Smooth muscle cell (in vitro differentiated cells): ENCODE measurements around the gene KCNIP1. TPM values are rescaled to one million over a fixed set of nuclear protein-coding genes. Genes with fewer than 3 reads are reported as not detected.

Source experiments
- DNase-seq: peaks from one replicate; lab custom pipeline; 2025; ENCODE audit not compliant: unreplicated experiment; lab: John Stamatoyannopoulos, UW
- H2AFZ ChIP-seq: fragments of 200-600 bp; sonication (generic); 2 replicates; pipeline ENCODE4 v1.6.0; 2016; ENCODE audit warnings: antibody characterized with exemption, low read depth, mild to moderate bottlenecking
- H3F3A ChIP-seq: fragments of 200-600 bp; sonication (generic); 2 replicates; pipeline ENCODE4 v1.6.0; 2017; ENCODE audit warnings: antibody characterized with exemption, low read depth
- H3K27ac ChIP-seq: fragments of 200-600 bp; sonication (generic); 2 replicates; pipeline ENCODE4 v1.5.1; 2016; ENCODE audit warnings: low read depth, mild to moderate bottlenecking
- H3K27me3 ChIP-seq: fragments of 200-600 bp; sonication (generic); 2 replicates; pipeline ENCODE4 v1.6.1; 2016; ENCODE audit warnings: low read depth, mild to moderate bottlenecking
- H3K36me3 ChIP-seq: fragments of 200-600 bp; sonication (generic); 2 replicates; pipeline ENCODE4 v1.5.1; 2016; ENCODE audit warnings: low read depth
- H3K4me1 ChIP-seq: fragments of 200-600 bp; sonication (generic); 2 replicates; pipeline ENCODE4 v1.5.1; 2016; ENCODE audit warnings: low read depth
- H3K4me2 ChIP-seq: fragments of 200-600 bp; sonication (generic); 2 replicates; pipeline ENCODE4 v1.6.0; 2016; ENCODE audit warnings: mild to moderate bottlenecking
- H3K4me3 ChIP-seq: fragments of 200-600 bp; sonication (generic); 2 replicates; pipeline ENCODE4 v1.5.1; 2016; ENCODE audit warnings: mild to moderate bottlenecking
- H3K79me2 ChIP-seq: fragments of 200-600 bp; sonication (generic); 2 replicates; pipeline ENCODE4 v1.6.0; 2016; ENCODE audit warnings: low read depth, mild to moderate bottlenecking
- H3K9ac ChIP-seq: fragments of 200-600 bp; sonication (generic); 2 replicates; pipeline ENCODE4 v1.6.0; 2016; ENCODE audit warnings: low read depth
- H3K9me3 ChIP-seq: fragments of 200-600 bp; sonication (generic); replicated peaks from 2 replicates; pipeline ENCODE4 v1.5.1; 2016; ENCODE audit warnings: low read depth
- H4K20me1 ChIP-seq: fragments of 200-600 bp; sonication (generic); 2 replicates; pipeline ENCODE4 v1.6.0; 2016; ENCODE audit warnings: low read depth
- CTCF ChIP-seq: fragments of 200-600 bp; sonication (generic); IDR thresholded peaks from 2 replicates; pipeline ENCODE4 v1.5.1; 2017; ENCODE audit warnings: borderline replicate concordance, mild to moderate bottlenecking, antibody characterized with exemption; ENCODE audit not compliant: insufficient read depth, poor library complexity, severe bottlenecking
- WGBS: methylation state at CpG from one replicate; pipeline ENCODE4 v1.1.7; 2016; ENCODE audit warnings: low lambda C conversion rate; 5-methylcytosine and 5-hydroxymethylcytosine counted together
- polyA plus RNA-seq: library from polyadenylated mRNA; unstranded; fragments of >200 nt; fragmentation: Nextera tagmentation; extraction: Ambion mirVana; gene quantifications from 2 replicates; pipeline ENCODE4 v1.2.1, GENCODE V29; 2016
- total RNA-seq: library from RNA; depleted of rRNA; stranded (reverse); fragments of >200 nt; gene quantifications from 2 replicates; pipeline ENCODE4 v1.2.3, GENCODE V29; 2014

Gene KCNIP1
- total and polyA plus RNA-seq, 2 experiments from 2014 or later = 0.50 TPM; not detected in 1

GRCh38 chr5:170641589-170642031, 137.8 kb downstream of the KCNIP1 start:
- H3K9me3 ChIP-seq = no peaks in the 10 kb centered on the region
- H3K27ac ChIP-seq = no peak overlapping the region
- no peak overlapping the region for H3K9ac ChIP-seq
- no peak for DNase-seq
- H3K4me3 ChIP-seq = no peak overlapping the region
- no peaks in the 10 kb centered on the region for H3F3A ChIP-seq
- H3K27me3 ChIP-seq = peaks cover 17% of the 10 kb centered on the region
- H3K4me1 ChIP-seq = no peaks in the 10 kb centered on the region
- H2AFZ ChIP-seq = no peak overlapping the region
- H3K4me2 ChIP-seq = no peak overlapping the region
- H3K79me2 ChIP-seq = no peaks in the 10 kb centered on the region
- H3K36me3 ChIP-seq = no peaks in the 10 kb centered on the region
- WGBS = 91% methylated on average over 15 of the region's 15 CpGs
- TF ChIP-seq CTCF = no peak
- no peaks in the 10 kb centered on the region for H4K20me1 ChIP-seq

- Histone ChIP-seq H3K27ac (no peak overlapping the region), H4K20me1 (no peaks in the 10 kb centered on the region), H3K4me3 (no peak overlapping the region), H3K4me2 (no peak overlapping the region), H3K27me3 (peaks cover 22% of the 10 kb centered on the region), H3K79me2 (no peaks in the 10 kb centered on the region), H3K4me1 (no peaks in the 10 kb centered on the region), H3K9ac (no peak overlapping the region), H2AFZ (no peak overlapping the region), H3F3A (no peaks in the 10 kb centered on the region), H3K36me3 (no peaks in the 10 kb centered on the region), H3K9me3 (no peaks in the 10 kb centered on the region)
- no peak for DNase-seq
- no peak for TF ChIP-seq CTCF
- WGBS = 91% methylated on average over 18 of the region's 18 CpGs
Measured at GRCh38 chr5:170642066-170642735, 138.4 kb downstream of the KCNIP1 start.

DNA sequence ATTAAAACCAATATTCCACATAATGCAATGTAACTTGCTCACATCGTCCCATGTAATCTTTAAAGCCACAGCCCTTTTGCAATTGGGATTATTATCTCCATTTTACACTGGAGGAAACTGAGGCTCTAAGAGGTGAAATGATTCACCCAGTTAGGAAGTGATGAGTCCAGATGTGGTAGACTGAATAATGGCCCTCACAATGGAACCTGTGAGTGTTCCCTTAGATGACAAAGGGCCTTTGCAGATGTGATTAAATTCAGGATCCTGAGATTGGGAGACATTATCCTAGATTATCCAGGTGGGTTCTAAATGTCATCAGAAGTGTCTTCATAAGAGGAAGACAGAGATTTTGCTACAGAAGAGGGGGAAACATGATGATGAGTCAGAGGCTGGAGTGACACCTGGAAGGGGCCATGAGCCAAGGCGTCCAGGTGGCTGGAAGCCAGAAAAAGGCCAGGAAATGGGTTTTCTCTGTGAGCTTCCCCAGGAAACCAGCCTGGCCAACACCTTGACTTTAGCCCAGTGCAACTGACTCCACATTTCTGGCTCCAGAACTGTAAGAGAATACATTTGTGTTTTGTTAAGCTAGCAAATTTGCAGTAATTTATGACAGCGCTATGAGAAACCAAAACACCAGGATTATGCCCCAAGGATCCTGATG, 139.1 kb downstream of the KCNIP1 start:
- no peak overlapping the region for H2AFZ ChIP-seq
- H3K79me2 ChIP-seq = no peaks in the 10 kb centered on the region
- 76% methylated on average over 3 of the region's 3 CpGs for WGBS
- no peak overlapping the region for H3K27ac ChIP-seq
- no peak overlapping the region for H3K4me3 ChIP-seq
- DNase-seq = no peak
- H3K9me3 ChIP-seq = no peaks in the 10 kb centered on the region
- no peak overlapping the region for H3K9ac ChIP-seq
- no peaks in the 10 kb centered on the region for H3F3A ChIP-seq
- TF ChIP-seq CTCF = no peak
- H3K36me3 ChIP-seq = no peaks in the 10 kb centered on the region
- no peak overlapping the region for H3K4me2 ChIP-seq
- H3K4me1 ChIP-seq = no peaks in the 10 kb centered on the region
- no peaks in the 10 kb centered on the region for H4K20me1 ChIP-seq
- peaks cover 29% of the 10 kb centered on the region for H3K27me3 ChIP-seq
